ENCODE data around the gene TRIM71.

DNA sequence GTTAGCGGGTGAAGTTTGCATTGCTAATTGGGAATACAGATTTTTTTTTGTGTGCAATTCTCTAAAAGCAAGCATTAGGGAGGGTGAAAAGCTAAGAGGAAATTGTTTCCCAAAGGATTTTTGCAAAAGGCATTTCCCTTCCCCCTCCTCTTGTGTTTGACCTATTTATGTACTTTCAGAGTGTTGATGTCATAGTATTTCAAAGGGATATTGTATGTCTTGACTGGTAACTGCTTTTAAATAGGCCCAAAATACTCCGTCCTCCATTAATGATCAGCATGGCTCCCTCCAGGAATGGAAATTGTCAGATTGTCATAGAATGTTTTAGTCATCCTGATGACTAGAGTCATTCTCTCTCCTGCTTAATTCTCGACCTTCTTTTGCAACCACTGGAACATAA is 32.4 kb downstream of the TRIM71 start:
- no peak for TF ChIP-seq EZH2 (IDR thresholded peaks at IDR 0.05; ENCODE audit: borderline replicate concordance, low read length)
- TF ChIP-seq, protein P1, sequence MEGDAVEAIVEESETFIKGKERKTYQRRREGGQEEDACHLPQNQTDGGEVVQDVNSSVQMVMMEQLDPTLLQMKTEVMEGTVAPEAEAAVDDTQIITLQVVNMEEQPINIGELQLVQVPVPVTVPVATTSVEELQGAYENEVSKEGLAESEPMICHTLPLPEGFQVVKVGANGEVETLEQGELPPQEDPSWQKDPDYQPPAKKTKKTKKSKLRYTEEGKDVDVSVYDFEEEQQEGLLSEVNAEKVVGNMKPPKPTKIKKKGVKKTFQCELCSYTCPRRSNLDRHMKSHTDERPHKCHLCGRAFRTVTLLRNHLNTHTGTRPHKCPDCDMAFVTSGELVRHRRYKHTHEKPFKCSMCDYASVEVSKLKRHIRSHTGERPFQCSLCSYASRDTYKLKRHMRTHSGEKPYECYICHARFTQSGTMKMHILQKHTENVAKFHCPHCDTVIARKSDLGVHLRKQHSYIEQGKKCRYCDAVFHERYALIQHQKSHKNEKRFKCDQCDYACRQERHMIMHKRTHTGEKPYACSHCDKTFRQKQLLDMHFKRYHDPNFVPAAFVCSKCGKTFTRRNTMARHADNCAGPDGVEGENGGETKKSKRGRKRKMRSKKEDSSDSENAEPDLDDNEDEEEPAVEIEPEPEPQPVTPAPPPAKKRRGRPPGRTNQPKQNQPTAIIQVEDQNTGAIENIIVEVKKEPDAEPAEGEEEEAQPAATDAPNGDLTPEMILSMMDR (conservative IDR thresholded peaks at IDR 0.05 in 1 of 2, IDR thresholded peaks at IDR 0.05 in 1 of 2; ENCODE audit: extremely low read depth in 1 of 2, insufficient read depth in 1 of 2, low read depth in 1 of 2, low read length in 2 of 2), result no peak
